Activated CD4-positive, alpha-beta T cell treated with anti-CD3 and anti-CD28 coated beads for 36 hours (primary cell): Measurements from ENCODE around the gene RXRA. TPM values are rescaled to one million over a fixed set of nuclear protein-coding genes. Genes with fewer than 3 reads are reported as not detected.

Experiments used
- ATAC-seq: fragments of 200-7000 bp; cut with Tn5 transposase; one replicate; pipeline ENCODE4 v1.10.0; 2021; ENCODE audit warnings: mild to moderate bottlenecking, moderate library complexity
- CTCF ChIA-PET: fragments of 350-600 bp; sonication (Branson Sonifier 250); formaldehyde crosslinking; loops from one replicate; lab custom pipeline; 2021; ENCODE audit warnings: antibody characterized with exemption; lab: Charles Lee
- POLR2A ChIA-PET: fragments of 350-600 bp; sonication (Branson Sonifier 250); formaldehyde crosslinking; loops from one replicate; lab custom pipeline; 2021; ENCODE audit warnings: antibody characterized with exemption, inconsistent platforms; lab: Charles Lee
- DNase-seq: peaks from one replicate; pipeline ENCODE4 v3.0.0-alpha.2; 2020
- H3K27ac Mint-ChIP-seq: one replicate; pipeline ENCODE4 v1.8.0; 2021; ENCODE audit warnings: mixed read lengths
- H3K27me3 Mint-ChIP-seq: one replicate; pipeline ENCODE4 v1.8.0; 2021; ENCODE audit warnings: mixed read lengths
- H3K36me3 Mint-ChIP-seq: one replicate; pipeline ENCODE4 v1.8.0; 2021; ENCODE audit warnings: low read depth, mixed read lengths
- H3K4me1 Mint-ChIP-seq: one replicate; pipeline ENCODE4 v1.8.0; 2021; ENCODE audit warnings: mixed read lengths
- H3K4me3 Mint-ChIP-seq: one replicate; pipeline ENCODE4 v1.8.0; 2021; ENCODE audit warnings: mild to moderate bottlenecking, moderate library complexity, mixed read lengths
- H3K9me3 Mint-ChIP-seq: one replicate; pipeline ENCODE4 v1.8.0; 2021; ENCODE audit warnings: low read depth, mixed read lengths
- intact Hi-C, 2 experiments: fragments of 100-400 bp; cut with DNase I in 1 of 2; cut with micrococcal nuclease in 1 of 2; formaldehyde crosslinking; loops; one replicate each; pipeline versions ENCODE4 v1.14.2 to v1.15.1; 2022 to 2024; cut with DNase I, micrococcal nuclease
- total RNA-seq, 2 experiments: library from RNA; stranded (reverse); gene quantifications; one replicate each; pipeline ENCODE4 v1.2.3, GENCODE V29; 2021

The RXRA gene
- total RNA-seq, 2 experiments from 2014 or later, result 17.6 to 20.9 TPM

DNA sequence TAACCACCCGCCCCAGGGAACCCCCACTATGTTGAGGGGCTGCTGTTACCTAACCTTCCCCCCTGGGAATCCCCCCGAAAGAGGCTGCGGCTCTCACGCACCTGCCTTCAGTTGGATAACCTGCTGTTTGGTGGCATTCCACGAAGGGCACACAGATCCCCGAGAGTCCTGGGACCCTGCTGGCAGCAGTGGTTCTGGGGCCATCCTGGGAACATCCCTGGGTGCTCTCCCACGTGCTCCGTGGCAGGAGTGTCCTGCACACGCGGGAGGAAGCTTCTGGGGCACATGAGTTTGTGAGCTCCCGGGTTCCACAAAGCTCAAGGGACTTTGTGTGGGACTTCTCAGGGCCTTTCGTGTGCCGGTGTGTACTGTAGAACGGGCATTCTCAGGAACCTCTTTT, 102.3 kb downstream of the RXRA start:
- POLR2A ChIA-PET, result no interaction called here
- H3K27ac Mint-ChIP-seq, result no peak overlapping the region
- no peak overlapping the region for H3K4me3 Mint-ChIP-seq
- peaks cover 2% of the 10 kb centered on the region for H3K36me3 Mint-ChIP-seq
- H3K27me3 Mint-ChIP-seq, result no peaks in the 10 kb centered on the region
- no peaks in the 10 kb centered on the region for H3K4me1 Mint-ChIP-seq
- no peak for DNase-seq
- no peaks in the 10 kb centered on the region for H3K9me3 Mint-ChIP-seq
- intact Hi-C loops, result no loop called here
- CTCF ChIA-PET, result no interaction called here
- no peak for ATAC-seq

DNA sequence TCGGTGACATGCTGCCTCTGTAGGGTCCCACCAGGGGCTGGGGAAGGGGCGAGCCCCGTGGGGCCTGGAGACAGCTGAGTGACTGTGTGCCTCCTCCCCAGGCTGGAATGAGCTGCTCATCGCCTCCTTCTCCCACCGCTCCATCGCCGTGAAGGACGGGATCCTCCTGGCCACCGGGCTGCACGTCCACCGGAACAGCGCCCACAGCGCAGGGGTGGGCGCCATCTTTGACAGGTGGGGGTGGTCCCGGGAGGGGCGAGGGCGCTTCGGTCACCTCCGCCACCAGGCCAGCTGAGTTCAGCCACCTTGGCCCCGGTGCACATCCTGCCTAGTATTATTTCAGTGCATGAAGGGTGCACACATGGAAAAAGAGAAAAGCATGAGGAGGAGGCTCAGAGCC, 102.8 kb downstream of the RXRA start:
- ChIA-PET POLR2A (interaction anchor here (0.6 kb wide), 1 partner anchor 226 kb away, joined by 3 read pairs; no protein-coding TSS in a partner anchor), CTCF (no interaction called here)
- Mint-ChIP-seq H3K4me3 (no peak overlapping the region), H3K27ac (no peak overlapping the region), H3K9me3 (no peaks in the 10 kb centered on the region), H3K4me1 (no peaks in the 10 kb centered on the region), H3K27me3 (no peaks in the 10 kb centered on the region), H3K36me3 (peaks cover 2% of the 10 kb centered on the region)
- intact Hi-C loops, result no loop called here
- DNase-seq (no peak), ATAC-seq (no peak)

DNA sequence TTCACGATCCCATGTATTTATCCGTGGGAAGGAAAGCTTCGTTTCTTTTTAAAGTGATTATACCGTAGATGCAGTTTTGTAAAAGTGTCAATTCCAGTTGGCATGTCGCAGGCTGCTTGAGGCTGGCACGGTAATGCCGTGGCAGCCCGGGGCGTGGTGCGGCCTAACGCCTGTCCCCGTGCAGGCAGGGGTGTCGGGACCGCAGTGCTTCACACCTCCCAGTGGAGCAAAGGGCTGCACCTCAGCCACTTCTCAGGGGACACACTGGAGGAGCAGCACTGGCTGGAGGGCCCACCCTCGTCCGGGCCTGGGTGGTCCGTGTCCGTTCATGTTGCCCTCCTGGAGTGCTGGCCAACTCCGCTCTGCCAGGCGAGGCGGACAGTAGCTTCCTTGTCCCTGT, 103.2 kb downstream of the RXRA start:
- intact Hi-C loops, result no loop called here
- ATAC-seq (no peak), DNase-seq (no peak)
- Mint-ChIP-seq H3K27me3 (no peaks in the 10 kb centered on the region), H3K4me3 (no peak overlapping the region), H3K4me1 (no peaks in the 10 kb centered on the region), H3K27ac (no peak overlapping the region), H3K9me3 (no peaks in the 10 kb centered on the region), H3K36me3 (peaks cover 5% of the 10 kb centered on the region)
- ChIA-PET CTCF (no interaction called here), POLR2A (interaction anchor here (0.6 kb wide), 1 partner anchor 226 kb away, joined by 3 read pairs; no protein-coding TSS in a partner anchor)

DNA sequence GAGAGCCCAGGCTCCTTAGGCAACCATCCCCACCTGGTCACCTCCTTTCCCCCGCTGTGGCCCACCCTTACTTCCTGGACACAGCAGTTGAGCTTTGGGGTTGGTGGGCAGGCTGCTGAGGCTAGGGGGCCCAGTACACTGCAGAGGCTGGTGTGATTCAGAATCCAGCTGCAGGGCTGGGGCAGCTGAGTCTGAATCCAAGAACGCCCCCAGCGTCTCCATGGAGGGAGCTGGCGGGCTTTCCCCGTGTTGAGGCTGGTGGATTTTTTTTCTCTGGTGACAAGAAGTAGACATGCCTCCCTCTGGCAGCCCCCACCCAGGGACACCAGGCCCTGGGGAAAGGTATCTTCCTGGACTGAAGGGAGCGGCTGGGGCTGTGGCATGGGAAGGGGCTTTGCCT, 104.8 kb downstream of the RXRA start:
- intact Hi-C loops, result no loop called here
- POLR2A ChIA-PET, result no interaction called here
- Mint-ChIP-seq H3K36me3 (peaks cover 7% of the 10 kb centered on the region), H3K9me3 (no peaks in the 10 kb centered on the region), H3K4me3 (no peak overlapping the region), H3K4me1 (no peaks in the 10 kb centered on the region), H3K27me3 (no peaks in the 10 kb centered on the region), H3K27ac (no peak overlapping the region)
- CTCF ChIA-PET, result interaction anchor here (1.5 kb wide), 1 partner anchor 17 kb away, joined by 4 read pairs; no protein-coding TSS in a partner anchor
- DNase-seq (no peak), ATAC-seq (no peak)

DNA sequence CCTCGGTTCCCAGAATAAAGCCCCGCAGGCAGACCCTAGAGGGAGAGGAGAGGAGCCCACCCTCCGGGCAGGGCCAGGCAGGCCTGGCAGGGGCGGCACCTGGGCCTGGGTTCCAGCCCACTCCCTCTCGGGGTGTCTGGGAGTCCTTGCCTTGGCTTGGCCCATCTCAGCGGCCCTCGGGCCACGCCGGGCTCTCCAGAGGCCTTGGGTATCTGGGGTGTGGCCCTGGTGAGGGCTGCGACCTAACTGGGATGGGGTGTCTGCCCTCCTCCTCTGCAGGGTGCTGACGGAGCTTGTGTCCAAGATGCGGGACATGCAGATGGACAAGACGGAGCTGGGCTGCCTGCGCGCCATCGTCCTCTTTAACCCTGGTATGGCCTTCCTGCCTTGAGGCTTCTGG, 105.4 kb downstream of the RXRA start:
- CTCF ChIA-PET, result interaction anchor here (1.5 kb wide), 1 partner anchor 17 kb away, joined by 4 read pairs; no protein-coding TSS in a partner anchor
- DNase-seq (no peak), ATAC-seq (no peak)
- no peaks in the 10 kb centered on the region for H3K9me3 Mint-ChIP-seq
- H3K4me3 Mint-ChIP-seq, result no peak overlapping the region
- no peak overlapping the region for H3K27ac Mint-ChIP-seq
- intact Hi-C loops, result no loop called here
- POLR2A ChIA-PET, result no interaction called here
- H3K36me3 Mint-ChIP-seq, result peaks cover 7% of the 10 kb centered on the region
- H3K4me1 Mint-ChIP-seq, result no peaks in the 10 kb centered on the region
- no peaks in the 10 kb centered on the region for H3K27me3 Mint-ChIP-seq

DNA sequence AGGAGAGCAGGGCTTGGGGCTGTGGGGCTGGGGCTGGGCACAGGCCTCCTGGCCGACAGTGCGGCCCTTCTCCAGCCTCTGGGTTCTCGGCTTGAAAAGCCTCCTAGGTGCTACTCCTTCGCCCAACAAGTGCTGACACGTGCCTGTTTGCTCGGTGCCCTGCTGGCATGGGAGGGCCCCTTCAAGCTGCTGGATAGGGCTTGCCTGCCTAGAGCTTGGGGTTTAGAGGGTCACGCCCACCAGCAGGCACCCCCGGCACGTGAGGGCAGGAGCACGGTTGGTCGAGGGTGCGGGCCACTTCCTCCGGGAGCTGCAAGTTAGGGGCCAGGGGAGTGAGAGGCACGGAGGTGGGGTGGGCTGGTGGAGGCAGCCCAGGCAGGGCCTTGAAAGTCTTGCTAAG, 106.2 kb downstream of the RXRA start:
- Mint-ChIP-seq H3K27ac (no peak overlapping the region), H3K36me3 (peaks cover 7% of the 10 kb centered on the region), H3K4me1 (no peaks in the 10 kb centered on the region), H3K9me3 (no peaks in the 10 kb centered on the region), H3K4me3 (no peak overlapping the region), H3K27me3 (no peaks in the 10 kb centered on the region)
- POLR2A ChIA-PET, result no interaction called here
- no peak for DNase-seq
- ATAC-seq, result no peak
- intact Hi-C loops, result no loop called here
- CTCF ChIA-PET, result interaction anchor here (0.6 to 1.5 kb wide), 3 partner anchors 16 to 150 kb away, joined by 3 to 4 read pairs (median 4); no protein-coding TSS in a partner anchor

DNA sequence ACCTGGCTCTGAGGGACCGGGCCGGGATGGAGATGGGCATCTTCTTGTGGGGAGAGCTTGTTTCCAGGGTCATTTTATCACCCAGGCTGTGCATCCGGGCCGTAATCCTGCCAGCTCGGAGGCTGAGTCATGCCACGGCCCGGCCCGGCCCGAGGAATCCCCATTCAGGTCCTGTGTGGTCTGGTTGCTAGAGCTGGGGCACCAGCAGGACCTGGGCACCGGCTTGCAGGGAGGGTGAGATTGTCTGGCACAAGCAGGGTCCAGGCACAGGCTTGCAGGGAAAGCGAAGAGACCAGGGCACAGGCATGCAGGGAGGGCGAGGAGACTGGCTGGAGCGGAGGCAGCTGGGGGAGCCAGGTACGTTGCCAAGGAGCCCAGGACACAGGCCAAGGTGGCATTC, 106.8 kb downstream of the RXRA start:
- Mint-ChIP-seq H3K9me3 (no peaks in the 10 kb centered on the region), H3K27ac (no peak overlapping the region), H3K36me3 (peaks cover 7% of the 10 kb centered on the region), H3K4me3 (no peak overlapping the region), H3K4me1 (no peaks in the 10 kb centered on the region), H3K27me3 (no peaks in the 10 kb centered on the region)
- no peak for DNase-seq
- ChIA-PET POLR2A (no interaction called here), CTCF (no interaction called here)
- intact Hi-C loops, result no loop called here
- ATAC-seq, result no peak

DNA sequence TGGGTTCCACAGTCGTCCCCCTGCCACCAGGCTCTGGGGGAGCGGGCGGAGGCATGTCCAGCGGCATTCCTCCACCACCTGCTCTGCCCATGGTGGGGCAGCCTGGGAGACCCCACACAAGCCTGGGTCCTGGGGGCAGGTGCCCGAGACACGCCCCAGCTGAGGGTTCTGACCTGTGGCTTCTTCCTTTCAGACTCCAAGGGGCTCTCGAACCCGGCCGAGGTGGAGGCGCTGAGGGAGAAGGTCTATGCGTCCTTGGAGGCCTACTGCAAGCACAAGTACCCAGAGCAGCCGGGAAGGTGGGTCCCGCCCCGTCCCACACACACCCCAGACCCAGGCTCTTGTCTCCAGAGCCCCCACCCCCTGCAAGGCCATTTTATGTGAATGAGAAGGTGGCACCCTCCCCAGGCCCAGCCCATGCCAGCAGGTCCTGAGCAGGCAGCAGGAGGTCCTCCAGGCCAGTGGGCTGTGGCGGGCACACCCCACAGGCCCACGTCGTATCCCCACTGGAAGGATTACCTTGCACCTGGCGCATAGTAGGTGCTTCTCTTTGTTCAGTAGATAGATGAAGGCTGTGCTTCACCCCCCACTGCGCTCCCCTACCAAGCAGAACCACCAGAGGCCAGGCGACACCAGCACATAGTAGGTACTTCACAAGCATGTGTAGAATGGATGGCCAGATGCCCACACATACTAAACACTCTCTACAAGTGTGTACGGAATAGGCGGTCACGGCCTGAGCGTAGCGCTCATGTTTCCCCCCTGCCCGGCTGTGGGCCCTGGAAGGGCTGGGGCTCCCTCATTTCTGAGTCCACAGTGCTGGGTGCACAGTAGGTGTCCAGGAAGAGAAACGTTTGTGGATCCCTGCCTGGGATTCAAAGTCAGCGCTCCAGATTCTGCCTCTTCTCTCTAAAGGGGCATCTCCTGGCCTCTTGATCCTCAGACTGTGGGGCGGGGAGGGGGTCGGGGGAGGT, 107.9 kb downstream of the RXRA start:
- Mint-ChIP-seq H3K36me3 (peaks cover 7% of the 10 kb centered on the region), H3K27me3 (no peaks in the 10 kb centered on the region), H3K27ac (no peak overlapping the region), H3K4me3 (no peak overlapping the region), H3K4me1 (no peaks in the 10 kb centered on the region), H3K9me3 (no peaks in the 10 kb centered on the region)
- POLR2A ChIA-PET, result no interaction called here
- intact Hi-C loops, result no loop called here
- no peak for ATAC-seq
- CTCF ChIA-PET, result interaction anchor here (0.6 to 0.8 kb wide), 2 partner anchors 9 to 16 kb away, joined by 4 to 5 read pairs; no protein-coding TSS in a partner anchor
- no peak for DNase-seq

DNA sequence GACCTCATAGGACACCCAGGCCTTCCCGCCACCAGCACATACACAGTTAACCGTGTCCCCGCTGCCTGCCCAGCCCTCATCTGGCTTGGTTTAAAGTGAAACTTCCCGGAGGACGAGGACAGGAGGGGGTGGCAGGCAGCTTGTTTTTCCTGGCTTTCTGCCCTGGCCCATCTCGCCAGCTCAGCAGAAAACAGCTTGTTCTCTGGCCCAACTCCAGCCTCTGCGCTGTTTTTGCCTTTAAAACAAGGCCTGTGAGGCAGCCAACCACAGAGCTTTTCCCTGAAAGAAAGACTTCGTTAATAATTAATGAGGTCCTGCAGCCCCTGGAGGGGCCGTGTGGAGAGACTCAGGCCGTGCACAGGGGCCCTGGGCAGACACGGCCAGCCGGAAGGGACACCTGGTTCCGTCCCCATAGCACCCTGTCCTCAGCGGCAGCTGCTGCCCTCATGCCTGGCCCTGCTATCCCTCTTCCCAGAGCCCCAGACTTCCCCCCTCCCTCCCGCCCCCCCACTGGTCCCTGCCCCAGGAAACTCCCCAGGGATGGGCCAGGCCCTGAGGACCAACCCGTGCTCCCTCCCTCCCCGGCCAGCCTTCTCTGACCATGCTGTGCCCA, 108.7 kb downstream of the RXRA start:
- Mint-ChIP-seq H3K27me3 (no peaks in the 10 kb centered on the region), H3K36me3 (peaks cover 7% of the 10 kb centered on the region), H3K4me1 (no peaks in the 10 kb centered on the region), H3K4me3 (no peak overlapping the region), H3K9me3 (no peaks in the 10 kb centered on the region), H3K27ac (no peak overlapping the region)
- DNase-seq, result no peak
- ChIA-PET POLR2A (no interaction called here), CTCF (interaction anchor here (0.6 to 0.8 kb wide), 2 partner anchors 8 to 15 kb away, joined by 4 to 5 read pairs; no protein-coding TSS in a partner anchor)
- intact Hi-C loops, result no loop called here
- no peak for ATAC-seq

DNA sequence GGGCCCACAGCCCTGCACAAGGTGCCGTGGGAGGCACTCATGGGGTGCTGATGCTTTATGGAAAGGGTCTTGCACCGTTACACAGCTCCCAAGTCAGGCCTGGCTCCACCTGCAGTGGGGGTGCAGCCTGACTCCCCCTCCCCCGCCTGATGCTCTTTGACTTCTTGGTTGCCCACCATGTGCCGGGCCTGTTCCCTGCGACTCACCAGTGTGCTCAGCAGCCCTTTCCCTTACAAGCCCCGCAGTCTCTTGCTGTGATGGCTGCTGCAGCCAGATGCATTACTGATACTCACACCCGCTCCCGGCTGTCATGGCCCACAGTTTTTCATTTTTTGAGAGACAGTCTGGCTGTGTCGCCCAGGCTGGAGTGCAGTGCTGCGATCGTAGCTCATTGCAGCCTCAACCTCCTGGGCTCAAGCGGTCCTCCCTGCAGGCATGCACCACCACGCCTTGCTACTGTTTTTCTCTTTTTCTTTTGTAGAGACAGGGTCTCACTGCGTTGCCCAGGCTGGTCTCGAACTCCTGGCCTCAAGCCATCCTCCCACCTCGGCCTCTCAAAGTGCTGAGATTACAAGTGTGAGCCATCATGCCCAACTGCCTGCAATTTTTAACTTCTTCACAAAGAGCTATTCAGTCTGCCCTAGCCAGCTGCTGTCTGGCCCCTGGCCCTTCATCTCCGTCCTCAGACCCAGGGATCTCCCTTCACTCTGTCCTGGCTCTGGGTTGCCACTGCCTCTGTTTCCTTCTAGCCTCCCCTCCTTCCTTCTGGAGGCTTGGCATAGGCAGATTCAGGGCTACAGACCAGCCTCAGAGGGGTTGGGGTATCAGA, 109.5 kb downstream of the RXRA start:
- no peaks in the 10 kb centered on the region for H3K4me1 Mint-ChIP-seq
- POLR2A ChIA-PET, result no interaction called here
- H3K4me3 Mint-ChIP-seq, result no peak overlapping the region
- H3K36me3 Mint-ChIP-seq, result peaks cover 7% of the 10 kb centered on the region
- ATAC-seq, result no peak
- CTCF ChIA-PET, result no interaction called here
- no peaks in the 10 kb centered on the region for H3K27me3 Mint-ChIP-seq
- H3K9me3 Mint-ChIP-seq, result no peaks in the 10 kb centered on the region
- no peak overlapping the region for H3K27ac Mint-ChIP-seq
- DNase-seq, result no peak
- intact Hi-C loops, result no loop called here

DNA sequence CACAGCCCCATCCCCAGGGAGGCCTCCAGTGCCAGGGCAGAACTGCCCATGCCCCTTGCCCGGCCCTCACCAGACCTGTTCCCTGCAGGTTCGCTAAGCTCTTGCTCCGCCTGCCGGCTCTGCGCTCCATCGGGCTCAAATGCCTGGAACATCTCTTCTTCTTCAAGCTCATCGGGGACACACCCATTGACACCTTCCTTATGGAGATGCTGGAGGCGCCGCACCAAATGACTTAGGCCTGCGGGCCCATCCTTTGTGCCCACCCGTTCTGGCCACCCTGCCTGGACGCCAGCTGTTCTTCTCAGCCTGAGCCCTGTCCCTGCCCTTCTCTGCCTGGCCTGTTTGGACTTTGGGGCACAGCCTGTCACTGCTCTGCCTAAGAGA, 110.1 kb downstream of the RXRA start:
- no peak overlapping the region for H3K27ac Mint-ChIP-seq
- H3K27me3 Mint-ChIP-seq, result peaks cover 2% of the 10 kb centered on the region
- no peak for ATAC-seq
- ChIA-PET POLR2A (no interaction called here), CTCF (no interaction called here)
- no peak overlapping the region for H3K4me3 Mint-ChIP-seq
- H3K36me3 Mint-ChIP-seq, result peaks cover 7% of the 10 kb centered on the region
- no peaks in the 10 kb centered on the region for H3K9me3 Mint-ChIP-seq
- no peak for DNase-seq
- no peaks in the 10 kb centered on the region for H3K4me1 Mint-ChIP-seq
- intact Hi-C loops, result no loop called here
